ENCODE results near the gene MMS22L. TPM values are rescaled to one million over a fixed set of nuclear protein-coding genes. Genes with fewer than 3 reads are reported as not detected.
A peak's percentile ranks its signal among the peaks of the same experiment; 100 is the strongest.

MMS22L gene
- total RNA-seq, 4 donors from 2014 or later, result 2.4 to 12.6 (median 6.4) TPM

GRCh38 chr6:97231911-97232310 is 51.1 kb downstream of the MMS22L start:
- no peak for DNase-seq
- in situ Hi-C loops (cut with MboI; ENCODE audit: low pct_ligation_motif_present in 1 of 4, low pct_unique_long_range_greater_than_20kb in 1 of 4, low sequenced_read_pairs in 3 of 4) (no loop called here), intact Hi-C loops (cut with DNase I; ENCODE audit: low total_unique reads) (no loop called here)
- Histone ChIP-seq H3K27me3 (no peaks in the 10 kb centered on the region), H3K36me3 (peaks cover 0 to 1% (median 0%) of the 10 kb centered on the region in 4 donors), H3K4me1 (no peaks in the 10 kb centered on the region), H3K4me3 (no peak overlapping the region), H3K9me3 (no peaks in the 10 kb centered on the region), H3K27ac (no peak overlapping the region)
- 96 to 100% methylated on average over 1 of the region's 1 CpG for WGBS, 2 donors (ENCODE audit: low coverage in 1 of 2)
- no peak for TF ChIP-seq EP300 (IDR thresholded peaks at IDR 0.05; ENCODE audit: low read depth)
- no peak for TF ChIP-seq POLR2AphosphoS5 (IDR thresholded peaks at IDR 0.05)
- TF ChIP-seq CTCF (IDR thresholded peaks at IDR 0.05), result no peak
- TF ChIP-seq POLR2A (IDR thresholded peaks at IDR 0.05), result no peak

GRCh38 chr6:97222903-97223302 is 60.1 kb downstream of the MMS22L start:
- TF ChIP-seq EP300 (IDR thresholded peaks at IDR 0.05; ENCODE audit: low read depth) (no peak), POLR2A (IDR thresholded peaks at IDR 0.05) (no peak), CTCF (IDR thresholded peaks at IDR 0.05) (no peak), POLR2AphosphoS5 (IDR thresholded peaks at IDR 0.05) (no peak)
- Histone ChIP-seq H3K27ac (no peak overlapping the region), H3K27me3 (no peaks in the 10 kb centered on the region), H3K4me3 (no peak overlapping the region), H3K36me3 (no peaks in the 10 kb centered on the region), H3K4me1 (no peaks in the 10 kb centered on the region), H3K9me3 (no peaks in the 10 kb centered on the region)
- intact Hi-C loops (cut with DNase I; ENCODE audit: low total_unique reads), result no loop called here
- in situ Hi-C loops (cut with MboI; ENCODE audit: low pct_ligation_motif_present in 1 of 4, low pct_unique_long_range_greater_than_20kb in 1 of 4, low sequenced_read_pairs in 3 of 4), result no loop called here
- no peak for DNase-seq
- WGBS, 2 donors (ENCODE audit: low coverage in 1 of 2), result 88 to 92% methylated on average over 2 of the region's 2 CpGs

GRCh38 chr6:97218912-97219311 is 64.1 kb downstream of the MMS22L start:
- no peak overlapping the region for H3K27ac ChIP-seq
- WGBS, 2 donors (ENCODE audit: low coverage in 1 of 2), result 93% methylated on average over 3 to 4 of the region's 4 CpGs
- no peaks in the 10 kb centered on the region for H3K36me3 ChIP-seq
- TF ChIP-seq EP300 (IDR thresholded peaks at IDR 0.05; ENCODE audit: low read depth), result no peak
- no peak for TF ChIP-seq CTCF (IDR thresholded peaks at IDR 0.05)
- TF ChIP-seq POLR2A (IDR thresholded peaks at IDR 0.05), result no peak
- TF ChIP-seq POLR2AphosphoS5 (IDR thresholded peaks at IDR 0.05), result no peak
- in situ Hi-C loops (cut with MboI; ENCODE audit: low pct_ligation_motif_present in 1 of 4, low pct_unique_long_range_greater_than_20kb in 1 of 4, low sequenced_read_pairs in 3 of 4) (no loop called here), intact Hi-C loops (cut with DNase I; ENCODE audit: low total_unique reads) (no loop called here)
- no peaks in the 10 kb centered on the region for H3K4me1 ChIP-seq
- H3K4me3 ChIP-seq, result no peak overlapping the region
- no peaks in the 10 kb centered on the region for H3K27me3 ChIP-seq
- no peak for DNase-seq
- H3K9me3 ChIP-seq, result no peaks in the 10 kb centered on the region

GRCh38 chr6:97215157-97215769 is 67.8 kb downstream of the MMS22L start:
- no peaks in the 10 kb centered on the region for H3K4me1 ChIP-seq
- in situ Hi-C loops (cut with MboI; ENCODE audit: low pct_ligation_motif_present in 1 of 4, low pct_unique_long_range_greater_than_20kb in 1 of 4, low sequenced_read_pairs in 3 of 4) (no loop called here), intact Hi-C loops (cut with DNase I; ENCODE audit: low total_unique reads) (no loop called here)
- 65 to 73% methylated on average over 6 of the region's 6 CpGs for WGBS, 2 donors (ENCODE audit: low coverage in 1 of 2)
- no peaks in the 10 kb centered on the region for H3K36me3 ChIP-seq
- H3K27ac ChIP-seq, result no peak overlapping the region
- H3K27me3 ChIP-seq, result no peaks in the 10 kb centered on the region
- TF ChIP-seq POLR2AphosphoS5 (IDR thresholded peaks at IDR 0.05), result no peak
- no peak for TF ChIP-seq EP300 (IDR thresholded peaks at IDR 0.05; ENCODE audit: low read depth)
- TF ChIP-seq CTCF (IDR thresholded peaks at IDR 0.05), result peak in 3 of 5 experiments; percentile 23 to 38 (median 28)
- no peak for TF ChIP-seq POLR2A (IDR thresholded peaks at IDR 0.05)
- H3K4me3 ChIP-seq, result no peak overlapping the region
- no peaks in the 10 kb centered on the region for H3K9me3 ChIP-seq
- peak; percentile 10 for DNase-seq

All from transverse colon (tissue), 4 donors.